IPS-18c (cell line): ENCODE data around the gene GRID1.

Experiments used
- H3K4me3 ChIP-seq: 2 replicates; pipeline ENCODE4 v1.7.0; 2013; ENCODE audit warnings: low read depth, mild to moderate bottlenecking, low read length, moderate library complexity; ENCODE audit not compliant: insufficient read depth
- H3K9me3 ChIP-seq: one replicate; pipeline ENCODE4 v1.6.1; 2013; ENCODE audit warnings: mild to moderate bottlenecking, low read length, moderate library complexity; ENCODE audit not compliant: control insufficient read depth, insufficient read depth

Gene GRID1

GRCh38 chr10:86213148-86213547 is 153.4 kb downstream of the GRID1 start:
- Histone ChIP-seq H3K9me3 (no peaks in the 10 kb centered on the region), H3K4me3 (no peak overlapping the region)

GRCh38 chr10:86212391-86212700 is 154.2 kb downstream of the GRID1 start:
- no peak overlapping the region for H3K4me3 ChIP-seq
- H3K9me3 ChIP-seq = no peaks in the 10 kb centered on the region

- H3K4me3 ChIP-seq = no peak overlapping the region
- no peaks in the 10 kb centered on the region for H3K9me3 ChIP-seq
Observed at GRCh38 chr10:86211691-86212390, 154.8 kb downstream of the GRID1 start.

- H3K9me3 ChIP-seq = no peaks in the 10 kb centered on the region
- no peak overlapping the region for H3K4me3 ChIP-seq
Observed at GRCh38 chr10:86210416-86210815, 156.2 kb downstream of the GRID1 start.

- no peak overlapping the region for H3K4me3 ChIP-seq
- H3K9me3 ChIP-seq = no peaks in the 10 kb centered on the region
Observed at GRCh38 chr10:86209726-86210125, 156.9 kb downstream of the GRID1 start.

GRCh38 chr10:86207226-86207625 is 159.4 kb downstream of the GRID1 start:
- H3K9me3 ChIP-seq = no peaks in the 10 kb centered on the region
- no peak overlapping the region for H3K4me3 ChIP-seq

- Histone ChIP-seq H3K4me3 (no peak overlapping the region), H3K9me3 (no peaks in the 10 kb centered on the region)
Observed at GRCh38 chr10:86206240-86206579, 160.4 kb downstream of the GRID1 start.

- Histone ChIP-seq H3K4me3 (no peak overlapping the region), H3K9me3 (no peaks in the 10 kb centered on the region)
Observed at GRCh38 chr10:86205306-86206239, 161.0 kb downstream of the GRID1 start.

- Histone ChIP-seq H3K9me3 (no peaks in the 10 kb centered on the region), H3K4me3 (no peak overlapping the region; the same call in 1 of the 2 replicates)
Observed at GRCh38 chr10:86204421-86205305, 161.9 kb downstream of the GRID1 start.

- H3K4me3 ChIP-seq = no peak overlapping the region
Observed at GRCh38 chr10:86203162-86203905, 163.3 kb downstream of the GRID1 start.

GRCh38 chr10:86202226-86202735 is 164.3 kb downstream of the GRID1 start:
- H3K4me3 ChIP-seq = no peak overlapping the region
- H3K9me3 ChIP-seq = no peaks in the 10 kb centered on the region

More at GRCh38 chr10:86203162-86203905, 163.3 kb downstream of the GRID1 start:
- no peaks in the 10 kb centered on the region for H3K9me3 ChIP-seq

- Histone ChIP-seq H3K4me3 (no peak overlapping the region), H3K9me3 (no peaks in the 10 kb centered on the region)
Observed at GRCh38 chr10:86200867-86201266, 165.7 kb downstream of the GRID1 start.

GRCh38 chr10:86200269-86200668 is 166.3 kb downstream of the GRID1 start:
- Histone ChIP-seq H3K9me3 (no peaks in the 10 kb centered on the region), H3K4me3 (no peak overlapping the region)

- Histone ChIP-seq H3K9me3 (no peaks in the 10 kb centered on the region), H3K4me3 (no peak overlapping the region)
Observed at GRCh38 chr10:86199041-86199440, 167.6 kb downstream of the GRID1 start.

- no peak overlapping the region for H3K4me3 ChIP-seq
- H3K9me3 ChIP-seq = no peaks in the 10 kb centered on the region
Observed at GRCh38 chr10:86198271-86198670, 168.3 kb downstream of the GRID1 start.

- H3K9me3 ChIP-seq = no peaks in the 10 kb centered on the region
Observed at GRCh38 chr10:86197166-86197790, 169.3 kb downstream of the GRID1 start.

More at GRCh38 chr10:86197166-86197790, 169.3 kb downstream of the GRID1 start:
- no peak overlapping the region for H3K4me3 ChIP-seq
